SK-N-SH (cell line): Measurements from ENCODE around the gene SPEG. TPM values are rescaled to one million over a fixed set of nuclear protein-coding genes. Genes with fewer than 3 reads are reported as not detected.

Source experiments
- CTCF ChIA-PET: fragments of 300-600, 350-600 bp; formaldehyde crosslinking; extraction: SDS; loops from one replicate; lab custom pipeline; 2021; lab: Yijun Ruan, JAX
- POLR2A ChIA-PET: fragments of 350-600 bp; sonication (Branson Sonifier 250); formaldehyde crosslinking; extraction: SDS; loops from one replicate; lab custom pipeline; 2020; ENCODE audit warnings: antibody characterized with exemption, inconsistent platforms; lab: Yijun Ruan, JAX
- DNase-seq: peaks from one replicate; pipeline ENCODE4 v3.0.0; 2012
- H2AFZ ChIP-seq: fragments of 200-600 bp; sonication (generic); 2 replicates; pipeline ENCODE4 v1.8.1; 2016; ENCODE audit warnings: antibody characterized with exemption, mild to moderate bottlenecking, low read depth
- H3F3A ChIP-seq: fragments of 200-600 bp; sonication (generic); replicated peaks from 2 replicates; pipeline ENCODE3; 2016; ENCODE audit warnings: antibody characterized with exemption, mild to moderate bottlenecking; ENCODE audit not compliant: insufficient read depth
- H3K27ac ChIP-seq, 2 experiments: fragments of 200-500 bp in 1 of 2; fragments of 200-600 bp in 1 of 2; sonication (Bioruptor generic) in 1 of 2; sonication (generic), shearing (Covaris generic) in 1 of 2; 2 replicates each; pipeline versions ENCODE4 v1.5.1 to v1.6.1; 2014 to 2016; ENCODE audit warnings: low read depth in 2 of 2, inconsistent platforms in 1 of 2, low read length in 1 of 2, mild to moderate bottlenecking in 1 of 2, mixed read lengths in 1 of 2
- H3K27me3 ChIP-seq: fragments of 200-600 bp; sonication (generic), shearing (Covaris generic); 2 replicates; pipeline ENCODE4 v1.6.1; 2016; ENCODE audit warnings: mixed run types; ENCODE audit not compliant: insufficient read depth
- H3K36me3 ChIP-seq, 2 experiments: fragments of 200-500 bp in 1 of 2; fragments of 200-600 bp in 1 of 2; sonication (Bioruptor generic) in 1 of 2; sonication (generic) in 1 of 2; replicated peaks in 1 of 2; 2 replicates each; pipeline versions ENCODE3 to v1.5.1; 2014 to 2016; ENCODE audit warnings: low read length in 1 of 2, mild to moderate bottlenecking in 1 of 2; ENCODE audit not compliant: insufficient read depth in 2 of 2, control insufficient read depth in 1 of 2
- H3K4me1 ChIP-seq, 2 experiments: fragments of 200-500 bp in 1 of 2; fragments of 200-600 bp in 1 of 2; sonication (Bioruptor generic) in 1 of 2; sonication (generic), shearing (Covaris generic) in 1 of 2; 2 replicates each; pipeline versions ENCODE4 v1.5.1 to v1.6.1; 2014 to 2016; ENCODE audit warnings: low read depth in 1 of 2, low read length in 1 of 2, mixed run types in 1 of 2; ENCODE audit not compliant: insufficient read depth in 2 of 2, control insufficient read depth in 1 of 2
- H3K4me2 ChIP-seq: fragments of 200-600 bp; sonication (generic), shearing (Covaris generic); 2 replicates; pipeline ENCODE4 v1.6.1; 2017; ENCODE audit warnings: mixed run types
- H3K4me3 ChIP-seq, 2 experiments: fragments of 200-500 bp in 1 of 2; fragments of 200-600 bp in 1 of 2; sonication (Bioruptor generic) in 1 of 2; sonication (generic), shearing (Covaris generic) in 1 of 2; 2 replicates each; pipeline versions ENCODE4 v1.5.1 to v1.8.1; 2014 to 2016; ENCODE audit warnings: low read depth in 2 of 2, inconsistent platforms in 1 of 2, low read length in 1 of 2, mild to moderate bottlenecking in 1 of 2, mixed read lengths in 1 of 2, moderate library complexity in 1 of 2
- H3K79me2 ChIP-seq: fragments of 200-600 bp; sonication (generic); 2 replicates; pipeline ENCODE4 v1.8.1; 2017; ENCODE audit warnings: mild to moderate bottlenecking; ENCODE audit not compliant: insufficient read depth
- H3K9ac ChIP-seq: fragments of 200-600 bp; sonication (generic); 2 replicates; pipeline ENCODE4 v1.6.1; 2017; ENCODE audit warnings: mixed run types
- H3K9me2 ChIP-seq: fragments of 200-600 bp; sonication (generic); 2 replicates; pipeline ENCODE4 v1.6.1; 2017; ENCODE audit warnings: mixed run types
- H3K9me3 ChIP-seq: fragments of 200-600 bp; sonication (generic); 2 replicates; pipeline ENCODE4 v1.6.1; 2017; ENCODE audit warnings: mixed run types, mild to moderate bottlenecking, moderate library complexity
- H4K20me1 ChIP-seq: fragments of 200-600 bp; sonication (generic); 2 replicates; pipeline ENCODE4 v1.6.1; 2017; ENCODE audit warnings: mild to moderate bottlenecking, mixed run types; ENCODE audit not compliant: insufficient read depth
- CHD2 ChIP-seq: fragments of 150-350 bp; IDR thresholded peaks from 2 replicates; pipeline ENCODE4 v1.6.1; 2018; ENCODE audit warnings: low read length; ENCODE audit not compliant: partially characterized antibody
- ELF1 ChIP-seq: IDR thresholded peaks from 2 replicates; pipeline ENCODE4 v1.4.0; 2012
- EZH2phosphoT487 ChIP-seq: fragments of 200-600 bp; sonication (generic); IDR thresholded peaks from 2 replicates; pipeline ENCODE4 v1.6.1; 2017; ENCODE audit warnings: low read depth, mixed run types, mild to moderate bottlenecking, antibody characterized with exemption, moderate library complexity, borderline replicate concordance
- FOSL2 ChIP-seq: IDR thresholded peaks from 2 replicates; pipeline ENCODE4 v1.4.0; 2012; ENCODE audit warnings: low read depth, mild to moderate bottlenecking, moderate library complexity, borderline replicate concordance
- FOXJ3 ChIP-seq: sonication (generic); formaldehyde crosslinking; IDR thresholded peaks from 2 replicates; pipeline ENCODE4 v1.5.1; 2020; ENCODE audit warnings: mild to moderate bottlenecking, missing genetic modification reagents
- NRF1 ChIP-seq: IDR thresholded peaks from 2 replicates; pipeline ENCODE4 v1.6.1; 2012; ENCODE audit warnings: low read depth, mild to moderate bottlenecking, low read length
- POLR2AphosphoS5 ChIP-seq: IDR thresholded peaks from 2 replicates; pipeline ENCODE4 v1.6.1; 2012; ENCODE audit warnings: low read depth, low read length
- RAD21 ChIP-seq: IDR thresholded peaks from 2 replicates; pipeline ENCODE4 v1.6.1; 2012; ENCODE audit warnings: mild to moderate bottlenecking, low read length
- RFX5 ChIP-seq: IDR thresholded peaks from 2 replicates; pipeline ENCODE4 v1.6.1; 2012; ENCODE audit warnings: mild to moderate bottlenecking, improper control_type of control experiment, low read length
- RXRA ChIP-seq: IDR thresholded peaks from 2 replicates; pipeline ENCODE4 v1.4.0; 2012; ENCODE audit warnings: low read depth, mild to moderate bottlenecking, borderline replicate concordance
- TCF12 ChIP-seq: IDR thresholded peaks from 2 replicates; pipeline ENCODE4 v1.4.0; 2012
- YY1 ChIP-seq: IDR thresholded peaks from 2 replicates; pipeline ENCODE4 v1.4.0; 2012; ENCODE audit warnings: low read depth, mild to moderate bottlenecking
- WGBS: methylation state at CpG from one replicate; pipeline ENCODE4 v1.1.6; 2017; ENCODE audit warnings: low lambda C conversion rate; 5-methylcytosine and 5-hydroxymethylcytosine counted together
- polyA plus RNA-seq, 3 experiments: library from polyadenylated mRNA; depleted of rRNA; stranded (reverse); fragments of >200 nt; gene quantifications; 2 replicates each; pipeline ENCODE4 v1.2.3, GENCODE V29; 2012
- TF ChIP-seq, protein P1 (sequence below): IDR thresholded peaks from 2 replicates; pipeline ENCODE4 v1.4.0; 2012; ENCODE audit warnings: low read depth, borderline replicate concordance
- TF ChIP-seq, protein P2 (sequence below): IDR thresholded peaks from 2 replicates; pipeline ENCODE4; 2012
- TF ChIP-seq, protein P3 (sequence below): IDR thresholded peaks from 2 replicates; pipeline ENCODE4 v1.6.1; 2012; ENCODE audit warnings: mild to moderate bottlenecking, low read depth, low read length, moderate library complexity
- TF ChIP-seq, protein P4 (sequence below): IDR thresholded peaks from 2 replicates; pipeline ENCODE4 v1.4.0; 2012; ENCODE audit warnings: low read depth
- TF ChIP-seq, protein P5 (sequence below): fragments of 150-350 bp; IDR thresholded peaks from 2 replicates; pipeline ENCODE4 v1.6.1; 2017; ENCODE audit warnings: antibody characterized with exemption, low read length, low read depth, borderline replicate concordance

SPEG gene
- polyA plus RNA-seq, 1 of the 3 experiments (the other 2 are of a cell fraction): 107 TPM

DNA sequence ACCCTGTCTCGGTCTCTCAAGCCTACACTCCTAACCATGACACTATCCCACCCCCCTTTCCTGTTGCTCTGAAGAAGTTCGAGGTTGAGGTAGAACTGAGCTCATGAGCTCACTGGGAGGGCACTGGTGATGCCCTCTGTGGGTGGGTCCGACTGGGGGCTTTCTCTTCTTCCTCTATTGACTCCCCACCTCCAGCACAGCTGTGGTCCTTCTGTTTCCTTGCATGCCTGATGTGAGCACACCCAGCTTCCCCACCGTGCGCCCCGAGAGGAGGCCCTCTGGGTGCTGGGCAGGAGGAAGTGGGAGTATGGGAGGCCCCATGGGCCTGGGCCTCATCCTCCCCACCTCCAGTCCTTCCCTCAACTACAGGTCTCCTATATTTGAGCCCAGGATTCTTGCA, 20.9 kb downstream of the SPEG start:
- TF ChIP-seq RAD21 (no peak), TCF12 (no peak), CHD2 (no peak), NRF1 (no peak), EZH2phosphoT487 (no peak), POLR2AphosphoS5 (no peak), RXRA (no peak), RFX5 (no peak), FOSL2 (no peak), YY1 (no peak), FOXJ3 (CRISPR knock-in tag) (no peak), ELF1 (no peak)
- TF ChIP-seq, protein P1, sequence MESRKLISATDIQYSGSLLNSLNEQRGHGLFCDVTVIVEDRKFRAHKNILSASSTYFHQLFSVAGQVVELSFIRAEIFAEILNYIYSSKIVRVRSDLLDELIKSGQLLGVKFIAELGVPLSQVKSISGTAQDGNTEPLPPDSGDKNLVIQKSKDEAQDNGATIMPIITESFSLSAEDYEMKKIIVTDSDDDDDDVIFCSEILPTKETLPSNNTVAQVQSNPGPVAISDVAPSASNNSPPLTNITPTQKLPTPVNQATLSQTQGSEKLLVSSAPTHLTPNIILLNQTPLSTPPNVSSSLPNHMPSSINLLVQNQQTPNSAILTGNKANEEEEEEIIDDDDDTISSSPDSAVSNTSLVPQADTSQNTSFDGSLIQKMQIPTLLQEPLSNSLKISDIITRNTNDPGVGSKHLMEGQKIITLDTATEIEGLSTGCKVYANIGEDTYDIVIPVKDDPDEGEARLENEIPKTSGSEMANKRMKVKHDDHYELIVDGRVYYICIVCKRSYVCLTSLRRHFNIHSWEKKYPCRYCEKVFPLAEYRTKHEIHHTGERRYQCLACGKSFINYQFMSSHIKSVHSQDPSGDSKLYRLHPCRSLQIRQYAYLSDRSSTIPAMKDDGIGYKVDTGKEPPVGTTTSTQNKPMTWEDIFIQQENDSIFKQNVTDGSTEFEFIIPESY: no peak
- TF ChIP-seq, protein P2, sequence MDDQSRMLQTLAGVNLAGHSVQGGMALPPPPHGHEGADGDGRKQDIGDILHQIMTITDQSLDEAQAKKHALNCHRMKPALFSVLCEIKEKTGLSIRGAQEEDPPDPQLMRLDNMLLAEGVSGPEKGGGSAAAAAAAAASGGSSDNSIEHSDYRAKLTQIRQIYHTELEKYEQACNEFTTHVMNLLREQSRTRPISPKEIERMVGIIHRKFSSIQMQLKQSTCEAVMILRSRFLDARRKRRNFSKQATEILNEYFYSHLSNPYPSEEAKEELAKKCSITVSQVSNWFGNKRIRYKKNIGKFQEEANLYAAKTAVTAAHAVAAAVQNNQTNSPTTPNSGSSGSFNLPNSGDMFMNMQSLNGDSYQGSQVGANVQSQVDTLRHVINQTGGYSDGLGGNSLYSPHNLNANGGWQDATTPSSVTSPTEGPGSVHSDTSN: no peak
- TF ChIP-seq, protein P3, sequence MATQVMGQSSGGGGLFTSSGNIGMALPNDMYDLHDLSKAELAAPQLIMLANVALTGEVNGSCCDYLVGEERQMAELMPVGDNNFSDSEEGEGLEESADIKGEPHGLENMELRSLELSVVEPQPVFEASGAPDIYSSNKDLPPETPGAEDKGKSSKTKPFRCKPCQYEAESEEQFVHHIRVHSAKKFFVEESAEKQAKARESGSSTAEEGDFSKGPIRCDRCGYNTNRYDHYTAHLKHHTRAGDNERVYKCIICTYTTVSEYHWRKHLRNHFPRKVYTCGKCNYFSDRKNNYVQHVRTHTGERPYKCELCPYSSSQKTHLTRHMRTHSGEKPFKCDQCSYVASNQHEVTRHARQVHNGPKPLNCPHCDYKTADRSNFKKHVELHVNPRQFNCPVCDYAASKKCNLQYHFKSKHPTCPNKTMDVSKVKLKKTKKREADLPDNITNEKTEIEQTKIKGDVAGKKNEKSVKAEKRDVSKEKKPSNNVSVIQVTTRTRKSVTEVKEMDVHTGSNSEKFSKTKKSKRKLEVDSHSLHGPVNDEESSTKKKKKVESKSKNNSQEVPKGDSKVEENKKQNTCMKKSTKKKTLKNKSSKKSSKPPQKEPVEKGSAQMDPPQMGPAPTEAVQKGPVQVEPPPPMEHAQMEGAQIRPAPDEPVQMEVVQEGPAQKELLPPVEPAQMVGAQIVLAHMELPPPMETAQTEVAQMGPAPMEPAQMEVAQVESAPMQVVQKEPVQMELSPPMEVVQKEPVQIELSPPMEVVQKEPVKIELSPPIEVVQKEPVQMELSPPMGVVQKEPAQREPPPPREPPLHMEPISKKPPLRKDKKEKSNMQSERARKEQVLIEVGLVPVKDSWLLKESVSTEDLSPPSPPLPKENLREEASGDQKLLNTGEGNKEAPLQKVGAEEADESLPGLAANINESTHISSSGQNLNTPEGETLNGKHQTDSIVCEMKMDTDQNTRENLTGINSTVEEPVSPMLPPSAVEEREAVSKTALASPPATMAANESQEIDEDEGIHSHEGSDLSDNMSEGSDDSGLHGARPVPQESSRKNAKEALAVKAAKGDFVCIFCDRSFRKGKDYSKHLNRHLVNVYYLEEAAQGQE: no peak
- TF ChIP-seq, protein P4, sequence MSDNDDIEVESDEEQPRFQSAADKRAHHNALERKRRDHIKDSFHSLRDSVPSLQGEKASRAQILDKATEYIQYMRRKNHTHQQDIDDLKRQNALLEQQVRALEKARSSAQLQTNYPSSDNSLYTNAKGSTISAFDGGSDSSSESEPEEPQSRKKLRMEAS: no peak
- TF ChIP-seq, protein P5, sequence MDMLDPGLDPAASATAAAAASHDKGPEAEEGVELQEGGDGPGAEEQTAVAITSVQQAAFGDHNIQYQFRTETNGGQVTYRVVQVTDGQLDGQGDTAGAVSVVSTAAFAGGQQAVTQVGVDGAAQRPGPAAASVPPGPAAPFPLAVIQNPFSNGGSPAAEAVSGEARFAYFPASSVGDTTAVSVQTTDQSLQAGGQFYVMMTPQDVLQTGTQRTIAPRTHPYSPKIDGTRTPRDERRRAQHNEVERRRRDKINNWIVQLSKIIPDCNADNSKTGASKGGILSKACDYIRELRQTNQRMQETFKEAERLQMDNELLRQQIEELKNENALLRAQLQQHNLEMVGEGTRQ: no peak
- TF ChIP-seq, all 33 proteins: peak for 0
- Histone ChIP-seq H3K4me1 (peaks cover 41 to 51% of the 10 kb centered on the region in 2 experiments), H3K9me3 (no peaks in the 10 kb centered on the region), H3F3A (peaks cover 20% of the 10 kb centered on the region), H4K20me1 (no peaks in the 10 kb centered on the region), H3K9me2 (no peaks in the 10 kb centered on the region), H3K4me2 (no peak overlapping the region), H3K36me3 (peaks cover 19 to 39% of the 10 kb centered on the region in 2 experiments), H2AFZ (no peak overlapping the region), H3K9ac (no peak overlapping the region), H3K27me3 (no peaks in the 10 kb centered on the region), H3K27ac (no peak overlapping the region), H3K79me2 (peaks cover 17% of the 10 kb centered on the region; the same call in 1 of the 2 replicates), H3K4me3 (no peak overlapping the region)
- ChIA-PET POLR2A (interaction anchor here (1.0 kb wide), 2 partner anchors 51 to 52 kb away, joined by 4 to 5 read pairs; no protein-coding TSS in a partner anchor), CTCF (interaction anchor here (0.6 to 10.9 kb wide), 12 partner anchors 14 to 187 kb away, joined by 3 to 159 read pairs (median 4); no protein-coding TSS in a partner anchor)
- no peak for DNase-seq
- 81% methylated on average over 3 of the region's 6 CpGs for WGBS
